ENCODE results near the gene MCHR1.

DNA sequence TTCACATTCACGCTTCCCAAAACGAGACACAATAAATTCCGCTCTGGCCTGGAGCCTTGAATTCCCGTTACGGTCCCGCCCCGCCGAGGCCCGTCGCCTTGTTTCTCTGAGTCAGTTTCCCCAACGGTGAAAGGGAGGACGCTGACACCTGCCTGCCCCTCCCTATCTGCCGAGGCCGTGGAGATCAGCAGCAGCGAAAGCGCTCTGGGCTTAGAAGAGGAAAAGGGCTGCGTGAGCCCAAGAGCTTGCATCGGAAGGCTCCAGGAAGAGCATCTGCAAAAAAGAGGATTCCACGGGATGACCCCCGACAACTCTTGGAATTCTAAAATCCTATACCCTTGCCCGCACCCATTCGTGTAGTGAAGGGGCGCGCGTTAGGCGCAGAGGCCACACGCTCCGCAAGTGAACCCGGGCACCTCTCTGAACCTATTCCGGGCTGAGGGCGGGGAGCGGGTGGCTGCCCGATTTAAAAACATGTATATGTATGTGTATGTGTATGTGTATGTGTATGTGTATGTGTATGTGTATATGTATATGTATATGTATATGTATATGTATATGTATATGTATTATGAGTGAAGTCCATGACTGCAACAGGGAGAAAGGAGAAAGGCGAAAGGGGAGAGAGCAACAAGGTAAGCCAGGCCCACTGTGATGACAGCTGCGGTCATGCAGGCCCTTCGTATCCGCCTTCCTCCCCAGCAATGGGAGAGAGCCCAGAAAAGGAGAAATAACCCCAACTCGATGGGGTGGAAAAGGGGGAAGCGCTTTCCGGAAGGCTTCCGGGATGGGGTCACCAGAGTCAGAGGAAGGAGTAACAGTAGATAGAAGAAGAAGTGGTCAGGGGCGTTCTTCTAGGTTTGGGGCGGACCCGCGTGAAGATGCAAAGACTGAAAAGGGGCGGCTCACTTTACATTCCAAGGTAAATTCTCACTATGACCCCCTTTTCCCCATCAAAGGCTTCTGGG is 41.8 kb upstream of the MCHR1 start:
- no peak for TF ChIP-seq EZH2 (IDR thresholded peaks at IDR 0.05; ENCODE audit: low read depth)
- TF ChIP-seq, protein P1, sequence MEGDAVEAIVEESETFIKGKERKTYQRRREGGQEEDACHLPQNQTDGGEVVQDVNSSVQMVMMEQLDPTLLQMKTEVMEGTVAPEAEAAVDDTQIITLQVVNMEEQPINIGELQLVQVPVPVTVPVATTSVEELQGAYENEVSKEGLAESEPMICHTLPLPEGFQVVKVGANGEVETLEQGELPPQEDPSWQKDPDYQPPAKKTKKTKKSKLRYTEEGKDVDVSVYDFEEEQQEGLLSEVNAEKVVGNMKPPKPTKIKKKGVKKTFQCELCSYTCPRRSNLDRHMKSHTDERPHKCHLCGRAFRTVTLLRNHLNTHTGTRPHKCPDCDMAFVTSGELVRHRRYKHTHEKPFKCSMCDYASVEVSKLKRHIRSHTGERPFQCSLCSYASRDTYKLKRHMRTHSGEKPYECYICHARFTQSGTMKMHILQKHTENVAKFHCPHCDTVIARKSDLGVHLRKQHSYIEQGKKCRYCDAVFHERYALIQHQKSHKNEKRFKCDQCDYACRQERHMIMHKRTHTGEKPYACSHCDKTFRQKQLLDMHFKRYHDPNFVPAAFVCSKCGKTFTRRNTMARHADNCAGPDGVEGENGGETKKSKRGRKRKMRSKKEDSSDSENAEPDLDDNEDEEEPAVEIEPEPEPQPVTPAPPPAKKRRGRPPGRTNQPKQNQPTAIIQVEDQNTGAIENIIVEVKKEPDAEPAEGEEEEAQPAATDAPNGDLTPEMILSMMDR (conservative IDR thresholded peaks at IDR 0.05) = no peak

Data from PC-9 (cell line).